T follicular helper cell (primary cell): ENCODE data around the gene NMT1.

Source experiments
- DNase-seq: peaks from one replicate; pipeline ENCODE4 v3.0.0-alpha.2; 2020; ENCODE audit warnings: low read depth

Gene NMT1

DNA sequence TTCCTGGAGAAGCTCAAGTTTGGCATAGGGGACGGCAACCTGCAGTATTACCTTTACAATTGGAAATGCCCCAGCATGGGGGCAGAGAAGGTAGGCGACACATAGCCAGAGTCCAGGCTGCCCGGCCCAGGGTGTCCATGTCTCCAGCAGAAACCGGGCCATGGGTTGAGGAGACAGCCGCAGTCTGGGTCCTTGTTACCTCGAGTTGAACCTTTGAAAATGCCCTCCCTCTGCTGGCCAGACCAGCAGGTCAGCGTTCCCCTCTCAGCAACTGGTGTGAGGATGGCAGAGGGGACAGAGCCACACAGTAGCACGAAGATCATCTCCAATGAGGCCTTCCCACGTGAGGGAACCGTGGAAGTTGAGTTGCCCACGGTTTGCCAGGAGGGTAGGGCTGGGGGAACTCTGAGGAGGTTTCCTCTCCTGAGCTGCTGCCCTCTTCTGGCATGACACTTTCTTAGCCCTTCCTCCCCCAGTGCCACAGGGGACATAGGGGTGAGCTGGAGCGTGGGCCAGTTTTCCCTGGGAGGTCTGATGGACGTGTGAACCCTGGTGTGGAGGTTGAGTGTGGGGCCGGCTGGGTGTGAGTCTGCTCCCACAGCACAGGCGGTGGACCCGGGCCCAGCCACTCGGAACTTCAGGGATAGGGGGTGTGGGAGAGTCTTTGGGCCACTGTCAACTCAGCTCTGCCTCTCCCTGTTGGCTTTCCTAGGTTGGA is 43.9 kb downstream of the NMT1 start:
- no peak for DNase-seq

DNA sequence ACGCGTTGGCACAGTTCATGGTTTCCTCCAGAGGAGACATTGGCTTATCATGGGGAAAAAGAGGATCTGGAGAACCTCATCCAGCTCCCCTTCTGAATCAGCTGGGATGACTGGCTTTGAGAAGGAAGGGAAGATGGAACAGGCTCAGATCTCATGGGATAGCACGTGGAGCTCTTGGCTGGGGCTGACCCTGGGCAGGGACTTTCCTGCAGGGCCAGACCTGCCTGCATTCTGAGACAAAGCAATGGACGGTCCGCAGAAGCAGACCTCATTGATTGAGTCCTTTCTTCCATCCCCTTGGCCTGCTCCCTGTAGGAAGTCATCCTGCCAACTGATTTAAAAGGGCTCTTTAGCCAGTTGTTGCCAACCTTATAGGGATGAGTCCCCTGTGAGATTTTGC is 45.0 kb downstream of the NMT1 start:
- no peak for DNase-seq

DNA sequence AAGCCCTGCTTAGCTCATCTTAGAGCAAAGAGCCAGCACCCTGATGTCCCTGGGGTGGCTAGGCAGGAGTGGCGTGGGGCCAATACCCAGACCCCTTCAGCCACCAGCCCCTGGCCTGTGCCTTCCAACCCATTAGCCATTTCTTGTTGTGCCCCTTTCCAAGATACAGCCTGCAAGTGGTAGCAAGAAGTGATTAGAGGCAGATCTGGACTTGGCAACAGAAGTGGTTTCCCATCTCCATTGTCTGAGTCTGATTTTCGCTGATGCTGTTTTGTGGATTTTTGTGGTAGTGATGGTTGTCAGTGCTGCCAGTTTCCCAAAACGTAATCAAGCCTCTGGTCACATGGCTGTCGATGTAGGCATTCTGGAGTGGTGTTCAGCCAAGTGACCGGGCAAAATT is 45.5 kb downstream of the NMT1 start:
- no peak for DNase-seq

DNA sequence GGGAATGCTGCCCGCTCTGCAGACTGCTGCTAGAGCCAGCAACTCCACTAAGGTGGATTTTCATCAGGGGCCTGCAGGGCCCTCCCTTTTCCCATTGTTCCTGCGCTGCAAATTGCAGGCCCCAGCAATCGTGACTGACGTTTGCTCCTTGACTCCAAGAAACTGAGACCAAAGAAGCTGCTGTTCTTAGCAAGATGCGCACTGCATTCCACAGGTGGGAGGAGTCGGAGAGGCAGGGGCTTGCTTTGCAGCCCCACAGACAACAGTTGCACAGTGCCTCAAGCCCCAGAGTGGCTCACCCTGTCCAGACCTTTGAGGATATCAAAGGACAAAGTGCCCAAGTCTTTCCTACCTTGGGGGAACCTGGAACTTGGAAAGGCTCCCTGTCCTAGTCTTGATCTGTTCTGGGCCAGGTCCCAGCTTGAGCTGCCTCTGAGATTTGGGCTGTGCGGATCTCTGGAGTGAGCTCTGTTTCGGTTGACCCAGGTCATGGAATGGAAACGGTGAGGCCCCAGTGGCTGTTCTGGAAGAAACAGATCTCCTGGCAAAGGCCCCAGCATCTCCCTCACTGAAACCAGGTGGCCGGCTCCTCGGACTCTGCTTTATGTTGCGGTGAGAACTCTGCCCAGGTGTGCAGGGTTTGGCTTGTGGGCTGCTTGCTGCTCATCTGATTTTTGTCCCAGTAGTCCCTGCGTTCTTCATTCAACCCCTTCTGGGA is 46.3 kb downstream of the NMT1 start:
- no peak for DNase-seq

DNA sequence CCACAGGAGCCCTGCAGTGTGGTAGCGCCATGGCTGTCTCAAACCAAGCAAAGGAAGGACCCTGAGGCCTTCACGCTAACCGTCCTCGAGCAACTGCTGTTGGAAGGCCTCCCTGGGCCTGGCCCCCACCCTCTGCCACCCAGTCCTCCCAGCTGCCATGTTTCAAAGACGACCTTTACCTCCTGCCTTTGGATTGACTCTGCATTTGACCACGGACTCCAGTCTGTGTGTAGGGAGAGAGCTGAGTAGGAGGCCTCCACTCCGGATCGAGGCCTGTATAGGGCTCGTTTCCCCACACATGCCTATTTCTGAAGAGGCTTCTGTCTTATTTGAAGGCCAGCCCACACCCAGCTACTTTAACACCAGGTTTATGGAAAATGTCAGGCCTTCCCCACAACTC is 46.9 kb downstream of the NMT1 start:
- no peak for DNase-seq

DNA sequence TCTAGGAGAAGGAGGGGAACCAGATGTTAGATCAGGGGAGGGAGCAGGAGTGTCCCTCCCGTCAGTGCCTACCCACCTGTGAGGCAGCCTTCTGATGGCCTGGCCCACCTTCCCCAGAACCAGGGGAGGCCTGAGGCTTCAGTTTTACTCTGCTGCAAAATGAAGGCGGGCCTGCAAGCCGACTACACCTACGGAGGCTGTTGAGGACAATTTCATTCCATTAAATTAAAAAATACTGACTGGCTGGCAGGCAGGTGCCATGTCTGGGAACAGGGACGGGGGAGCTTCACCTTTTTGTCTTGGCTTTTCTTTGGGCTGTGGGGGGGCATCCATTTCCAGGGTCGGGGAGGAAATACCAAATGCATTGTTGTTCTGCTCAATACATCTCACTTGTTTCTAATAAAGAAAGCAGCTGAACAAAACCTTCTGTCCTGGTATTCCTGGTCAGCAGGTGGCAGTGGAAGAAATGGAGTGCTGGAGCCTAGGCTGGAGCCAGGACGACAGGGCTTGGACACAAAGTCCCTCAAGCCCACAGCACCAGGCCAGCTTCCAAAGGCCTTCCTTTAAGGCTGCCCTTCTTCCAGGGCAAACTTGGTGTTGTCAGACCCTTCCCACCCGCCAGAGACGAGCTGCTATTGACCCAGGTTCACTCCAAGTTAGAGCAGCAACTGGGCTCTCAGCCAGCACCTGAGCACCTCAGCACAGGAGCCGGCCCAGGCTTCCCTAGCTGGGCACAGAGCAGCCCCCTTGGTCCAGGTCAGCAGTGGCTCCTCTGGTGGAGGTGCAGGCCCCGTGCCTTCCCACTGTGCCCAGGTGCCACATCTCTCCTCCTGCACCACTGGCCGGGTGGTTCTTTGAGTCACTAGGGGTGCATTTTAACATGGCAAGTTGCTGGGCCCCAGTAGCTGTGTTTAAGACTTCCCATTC is 47.7 kb downstream of the NMT1 start:
- no peak for DNase-seq

DNA sequence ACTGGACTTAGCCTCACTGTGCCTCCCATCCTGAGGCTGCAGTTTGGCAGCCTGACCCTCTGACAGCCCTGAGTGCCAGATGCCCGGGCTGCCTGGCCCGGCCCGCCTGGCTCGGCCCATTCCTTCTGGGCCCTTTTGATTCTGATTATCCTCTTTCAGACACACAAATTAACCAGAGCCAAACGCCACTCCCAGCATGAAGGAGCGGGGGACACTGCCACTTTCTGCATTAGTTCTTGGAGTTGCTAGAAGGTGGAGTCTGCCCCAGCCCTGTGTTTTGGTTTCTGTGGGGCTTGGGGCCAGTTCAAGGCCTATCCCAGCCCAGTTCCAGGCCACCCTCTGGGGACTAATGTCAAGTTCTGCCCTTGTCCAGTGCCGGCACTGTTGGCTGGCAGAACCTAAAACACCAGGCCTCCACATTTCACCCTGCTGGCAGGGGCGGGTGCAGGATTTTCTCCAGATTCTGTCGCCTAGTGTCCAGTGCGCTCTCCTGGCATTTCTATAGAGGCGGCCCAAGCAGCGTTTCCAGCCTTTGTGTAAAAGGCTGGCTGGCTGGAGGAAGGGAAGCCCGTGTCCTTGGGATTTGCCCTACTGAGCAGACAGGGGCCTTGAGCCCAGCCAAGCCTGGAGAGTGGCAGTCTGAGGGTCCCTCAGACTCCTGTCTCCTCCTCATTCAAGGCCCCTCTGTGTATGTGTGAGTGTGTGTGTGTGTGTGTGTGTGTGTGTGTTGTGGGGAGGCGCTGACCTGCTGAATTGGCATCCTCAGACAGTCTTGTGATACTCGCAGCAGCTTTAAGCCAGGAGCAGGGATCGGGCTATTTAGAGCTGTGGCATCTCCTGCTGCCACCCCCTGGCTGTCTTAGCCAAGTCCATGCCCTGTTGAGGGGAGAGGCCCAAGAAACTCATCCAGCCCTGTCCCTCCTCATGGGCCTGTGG is 49.8 kb downstream of the NMT1 start:
- no peak for DNase-seq

DNA sequence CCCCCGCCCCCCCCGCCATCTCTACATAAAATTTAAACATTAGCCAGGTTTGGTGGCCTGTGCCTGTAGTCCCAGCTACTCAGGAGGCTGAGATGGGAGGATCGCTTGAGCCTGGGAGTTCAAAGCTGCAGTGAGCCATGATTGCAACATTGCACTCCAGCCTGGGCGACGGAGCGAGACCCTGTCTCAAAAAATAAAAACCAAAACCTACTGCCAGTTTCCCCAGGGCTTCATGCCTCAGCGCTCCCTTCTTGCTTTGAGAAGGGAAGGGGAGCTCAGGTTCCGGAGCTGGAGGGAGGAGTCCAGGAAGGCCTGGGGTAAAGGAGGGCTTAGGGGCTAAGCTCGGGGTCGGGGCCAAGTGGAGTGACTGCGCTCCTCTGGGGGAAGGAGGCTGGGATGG is 50.7 kb downstream of the NMT1 start:
- DNase-seq = no peak

DNA sequence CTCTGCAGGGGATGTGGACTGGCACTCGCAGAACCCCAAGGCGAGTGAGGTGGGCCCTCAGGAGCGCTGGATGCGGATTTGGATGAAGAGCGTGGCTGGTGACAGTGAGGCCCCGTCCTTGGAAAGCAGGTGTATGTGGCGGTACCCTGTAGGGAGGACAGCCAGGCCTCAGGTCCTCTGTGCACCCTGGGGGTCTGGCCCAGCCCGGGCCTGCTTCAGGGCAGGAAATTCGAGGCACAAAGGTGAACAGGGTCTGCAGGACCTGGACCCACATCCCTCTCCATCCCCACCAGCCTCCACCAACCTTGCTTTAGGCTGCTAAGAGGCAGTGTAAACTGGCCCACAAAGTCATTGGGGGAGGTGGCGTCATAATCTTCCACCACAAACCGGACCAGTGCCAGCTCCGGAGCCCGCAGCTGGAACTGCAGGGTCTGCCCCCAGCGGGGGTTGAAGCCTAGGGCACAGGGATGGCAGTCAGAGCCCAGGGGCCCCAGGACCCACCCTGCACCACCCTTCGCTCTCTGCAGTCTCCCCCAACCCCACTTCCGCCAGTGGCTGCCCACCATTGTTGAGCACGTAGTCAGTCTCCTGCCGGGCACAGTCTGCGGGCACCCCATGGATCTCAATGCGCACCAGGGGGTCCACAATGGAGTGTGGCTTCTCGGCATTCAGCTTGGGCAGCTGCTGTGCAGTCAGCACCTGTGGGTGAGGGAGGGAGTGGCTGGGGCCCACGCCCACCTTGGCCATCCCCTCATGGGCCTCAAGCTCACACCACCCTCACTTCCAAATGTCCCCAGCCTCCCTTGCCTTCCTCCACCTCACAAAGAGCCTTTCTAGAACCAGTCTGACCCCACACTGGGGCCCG is 51.7 kb downstream of the NMT1 start:
- DNase-seq = no peak

DNA sequence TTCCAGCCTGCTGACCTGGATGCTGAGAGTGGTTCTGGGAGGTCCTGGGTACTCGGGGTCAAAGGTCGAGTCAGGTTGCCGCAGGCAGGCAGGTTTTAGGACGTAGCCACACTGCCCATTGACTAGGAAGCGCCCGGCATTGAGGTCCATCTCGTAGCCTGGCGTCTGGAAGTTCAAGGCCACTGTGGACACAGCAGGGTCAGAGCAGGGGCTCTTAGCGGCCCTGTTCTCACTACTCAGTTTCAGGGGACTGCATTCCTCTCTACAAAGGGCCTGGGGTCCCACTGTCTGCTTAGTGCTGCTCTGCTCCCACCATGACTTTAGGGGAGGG is 52.3 kb downstream of the NMT1 start:
- no peak for DNase-seq

DNA sequence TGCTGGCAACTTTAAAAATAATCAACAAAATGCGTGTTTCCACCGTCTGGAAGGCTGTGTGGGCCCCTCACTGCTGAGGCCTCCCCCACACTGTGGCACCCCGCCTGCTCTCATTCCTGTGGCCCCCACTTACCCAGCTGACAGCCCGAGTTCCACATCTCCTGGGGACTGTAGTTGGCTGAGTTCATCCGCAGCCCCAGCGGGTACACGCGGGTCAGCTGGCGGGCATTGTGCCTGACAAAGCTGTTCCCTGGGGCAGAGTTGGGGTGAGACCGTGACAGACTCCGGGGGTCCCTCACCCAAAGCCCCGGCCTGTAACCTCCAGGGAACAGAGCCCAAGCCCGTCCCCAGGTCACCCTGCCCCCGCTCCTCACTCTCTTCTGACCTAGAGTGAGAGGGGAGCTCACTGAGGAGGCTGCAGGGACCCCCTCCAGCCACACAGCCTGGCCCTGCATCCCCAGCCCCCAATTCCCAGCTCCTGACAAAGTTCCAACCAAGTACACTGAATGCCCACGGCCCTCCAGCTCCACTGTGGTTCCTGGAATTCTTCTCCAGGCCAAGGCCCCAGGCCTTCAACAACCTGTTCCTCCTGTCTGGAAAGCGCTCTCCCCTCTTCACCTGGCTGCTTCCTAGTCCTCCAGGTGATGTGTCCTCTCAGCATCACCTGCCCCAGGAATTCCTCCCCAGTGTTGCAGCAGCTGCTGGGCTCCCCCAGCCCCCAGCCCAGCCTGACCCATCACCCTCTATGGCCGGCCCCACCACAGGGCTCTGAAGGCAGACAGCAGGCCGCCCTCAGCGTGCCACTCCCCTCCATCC is 53.2 kb downstream of the NMT1 start:
- no peak for DNase-seq

DNA sequence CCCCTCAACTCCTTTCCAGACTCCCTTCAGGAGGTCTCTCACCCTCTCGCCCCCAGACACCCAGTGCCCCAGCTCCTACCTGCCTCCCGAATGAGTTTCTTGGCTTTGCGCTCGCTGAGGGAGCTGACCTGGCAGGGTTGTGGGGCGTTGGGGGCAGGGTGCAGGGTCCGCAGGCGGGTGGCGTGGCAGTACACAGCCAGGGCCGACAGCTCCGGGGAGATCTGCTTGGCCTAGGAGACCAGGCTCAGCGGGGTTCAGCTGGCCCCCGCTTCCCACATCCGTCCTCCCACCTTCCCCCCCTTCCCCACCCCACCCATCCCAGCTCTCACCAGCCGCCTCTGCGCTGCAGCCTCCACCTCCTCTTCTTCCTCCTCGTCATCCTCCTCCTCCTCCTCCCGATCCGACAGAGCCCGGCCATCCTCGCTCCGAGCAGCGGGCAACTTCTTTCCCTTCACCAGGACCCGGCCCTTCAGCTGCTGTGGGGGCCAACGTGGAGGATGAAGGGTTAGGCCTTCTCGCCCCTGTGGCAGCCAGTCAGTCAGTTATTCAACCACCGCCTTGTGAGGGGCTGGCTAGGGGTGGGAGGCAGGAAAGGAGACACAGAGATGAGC is 54.0 kb downstream of the NMT1 start:
- DNase-seq = no peak

DNA sequence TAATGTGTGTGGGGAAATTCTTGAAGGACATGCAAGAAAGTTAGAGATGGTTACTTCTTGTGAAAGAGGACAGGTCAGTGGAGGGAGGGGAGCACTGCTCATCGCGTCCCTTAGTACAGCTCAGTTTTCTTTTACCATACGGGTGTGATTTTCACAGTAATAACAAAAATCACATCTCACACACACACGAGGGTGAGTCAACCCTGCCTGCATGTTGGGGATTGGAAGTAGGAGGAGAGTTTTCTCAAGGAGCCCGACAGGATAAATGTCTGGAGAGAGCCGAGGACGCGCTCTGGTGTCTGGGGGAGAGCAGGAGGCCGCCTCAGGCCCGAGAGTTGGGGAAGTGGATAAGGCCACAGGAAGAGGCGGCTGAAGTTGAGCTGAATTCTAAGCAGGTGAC is 54.8 kb downstream of the NMT1 start:
- no peak for DNase-seq

DNA sequence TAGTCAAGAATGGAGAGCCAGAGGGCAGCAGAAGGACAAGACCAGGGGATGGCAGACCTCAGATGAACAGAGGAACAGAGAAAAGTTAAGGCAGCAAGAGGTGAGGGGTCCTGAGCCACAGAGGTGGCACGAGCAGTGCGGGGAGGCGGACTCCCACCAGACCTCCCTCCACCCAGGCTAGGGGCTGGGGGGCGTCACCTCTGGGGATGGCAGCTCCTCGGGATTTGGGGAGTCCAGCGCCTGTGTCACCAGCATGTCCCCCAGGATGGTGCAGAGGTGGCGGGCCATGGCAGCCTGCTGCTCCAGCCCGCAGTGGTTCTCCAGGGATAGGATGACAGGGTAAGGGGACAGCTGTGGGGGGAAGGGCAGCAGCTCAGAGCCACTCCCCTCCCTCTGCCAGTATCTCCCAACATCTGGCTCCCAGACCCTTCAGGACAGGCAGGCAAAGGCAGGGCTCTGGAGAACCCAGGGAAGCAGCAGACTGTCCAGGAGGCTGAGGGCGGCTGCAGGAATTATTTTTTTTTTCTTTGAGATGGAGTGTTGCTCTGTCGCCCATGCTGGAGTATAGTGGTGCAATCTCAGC is 55.4 kb downstream of the NMT1 start:
- DNase-seq = no peak

DNA sequence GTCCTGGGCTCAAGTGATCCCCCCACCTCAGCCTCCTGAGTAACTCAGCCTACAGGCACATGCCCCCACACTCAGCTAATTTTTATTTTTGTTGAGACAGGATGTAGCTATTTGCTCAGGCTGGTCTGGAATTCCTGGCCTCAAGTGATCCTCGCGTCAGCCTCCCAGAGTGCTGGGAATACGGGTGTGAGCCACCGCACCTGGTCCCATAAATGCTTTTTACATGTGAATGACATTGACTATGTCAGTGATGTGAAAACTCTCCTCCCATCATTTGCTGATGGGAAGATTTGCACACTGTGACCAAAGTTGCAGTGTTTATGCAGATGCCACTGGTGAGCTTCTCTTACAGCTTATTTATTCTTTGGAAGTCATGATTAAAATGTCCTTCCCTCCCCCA is 56.2 kb downstream of the NMT1 start:
- DNase-seq = no peak

DNA sequence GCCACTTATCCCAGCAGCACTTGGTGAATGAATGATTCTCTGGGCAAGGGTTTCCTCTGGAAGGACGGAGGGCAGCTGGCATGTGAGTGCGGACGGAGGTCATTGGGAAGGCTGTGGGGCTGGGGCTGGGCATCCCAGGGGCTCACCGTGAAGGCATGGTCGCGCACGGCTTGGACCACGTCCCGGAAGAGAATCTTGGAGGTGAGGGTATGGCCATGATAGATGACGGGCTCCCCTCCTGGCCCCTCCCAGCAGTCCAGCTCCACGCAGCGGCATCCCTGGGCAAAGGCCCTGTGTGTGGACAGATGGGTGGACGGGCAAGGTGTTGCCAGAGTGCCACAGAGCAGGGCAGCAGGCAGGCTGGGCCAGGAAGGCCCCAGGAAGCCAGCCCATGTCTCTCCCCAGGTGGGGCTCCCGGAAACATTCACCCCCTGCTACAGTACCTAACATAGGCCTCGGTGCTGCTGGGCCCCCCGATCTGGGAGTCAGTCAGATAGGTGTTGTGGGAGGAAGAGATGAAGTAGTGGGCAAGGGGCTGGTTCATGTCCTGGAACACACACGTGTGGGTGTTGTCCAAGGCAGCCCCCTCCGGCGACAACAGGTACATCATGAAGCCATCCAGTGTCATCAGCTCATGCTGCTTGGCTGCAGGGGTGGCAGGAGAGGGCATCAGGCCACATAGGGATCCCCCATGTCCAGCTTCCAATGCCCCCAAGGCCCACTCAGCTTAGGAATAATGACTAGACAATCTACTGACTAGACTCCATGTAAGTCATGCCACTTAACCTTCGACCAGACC is 56.9 kb downstream of the NMT1 start:
- no peak for DNase-seq

DNA sequence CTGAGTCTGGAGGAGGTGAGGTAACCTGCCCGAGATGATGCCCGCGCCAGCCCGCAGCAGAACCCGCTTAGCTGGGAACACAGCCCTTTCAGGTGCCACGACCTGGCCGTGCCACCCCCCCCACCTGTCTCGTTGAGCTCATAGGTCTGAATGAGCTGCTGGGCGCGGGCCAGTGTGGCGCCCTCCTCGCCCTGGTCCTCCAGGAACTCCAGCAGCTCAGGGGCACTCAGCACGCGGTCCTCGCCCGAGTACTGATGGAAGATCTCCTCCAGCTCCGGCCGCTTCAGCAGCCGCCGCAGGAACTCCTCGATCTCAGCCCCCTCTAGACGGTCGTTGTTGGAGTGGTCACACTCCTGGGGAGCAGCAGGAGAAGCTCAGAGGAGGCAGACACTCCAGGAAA is 57.6 kb downstream of the NMT1 start:
- no peak for DNase-seq

DNA sequence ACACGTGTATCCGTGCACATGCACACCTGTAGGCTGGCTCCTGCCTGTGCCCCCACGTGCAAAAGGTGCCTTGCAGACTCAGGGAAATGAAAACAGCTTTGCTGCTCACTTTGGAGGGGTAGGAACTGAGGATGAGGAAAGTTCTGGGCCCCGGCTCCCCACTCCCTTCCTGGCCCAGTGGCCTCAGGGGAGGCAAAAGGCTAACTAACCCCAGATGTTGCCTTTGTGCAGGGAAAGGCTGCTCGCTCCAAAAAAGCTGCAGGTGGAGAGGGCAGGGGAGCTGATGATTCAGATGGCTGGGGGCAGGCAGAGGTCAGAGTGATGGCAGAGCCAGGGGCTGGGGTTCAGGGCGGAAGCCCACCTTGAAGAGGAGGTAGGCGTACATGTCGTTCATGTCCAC is 58.8 kb downstream of the NMT1 start:
- DNase-seq = no peak
